GM12878 (cell line): ENCODE results near the gene FBXW7. TPM values are rescaled to one million over a fixed set of nuclear protein-coding genes. Genes with fewer than 3 reads are reported as not detected.

Source experiments
- ATAC-seq: fragments of 200-7000 bp; cut with Tn5 transposase; 3 replicates; pipeline ENCODE4 v1.9.1; 2020; ENCODE audit warnings: mild to moderate bottlenecking, moderate library complexity
- BruUV-seq: library from RNA; stranded (reverse); fragments of 400-500 nt; replicated peaks from 2 replicates; lab custom pipeline; 2021; lab: Mats Ljungman, UMichigan
- CTCF ChIA-PET: fragments of 300-600 bp; sonication (Branson Sonifier 250); formaldehyde crosslinking; extraction: SDS; loops from one replicate; lab custom pipeline; 2021; ENCODE audit warnings: inconsistent platforms; lab: Yijun Ruan, JAX
- POLR2A ChIA-PET: fragments of 350-600 bp; formaldehyde crosslinking; extraction: SDS; loops from one replicate; lab custom pipeline; 2021; ENCODE audit warnings: inconsistent platforms; lab: Charles Lee
- RAD21 ChIA-PET: fragments of 300-600 bp; sonication (Branson Sonifier 250); formaldehyde crosslinking; loops from one replicate; lab custom pipeline; 2023; ENCODE audit warnings: antibody characterized with exemption; ENCODE audit not compliant: unreplicated experiment; lab: Charles Lee
- SMC1A ChIA-PET: fragments of 300-600 bp; sonication (Branson Sonifier 250); formaldehyde crosslinking; loops from one replicate; lab custom pipeline; 2023; ENCODE audit not compliant: unreplicated experiment, uncharacterized antibody; lab: Charles Lee
- DNase-seq: peaks from one replicate; pipeline ENCODE4 v3.0.0-alpha.2; 2011; ENCODE audit warnings: low read depth, low spot score
- FAIRE-seq: peaks from 3 replicates; lab custom pipeline; 2011; peaks lifted over from hg19 to GRCh38; lab: Jason Lieb, UNC
- H2AFZ ChIP-seq: 2 replicates; pipeline ENCODE4 v1.6.0; 2011; ENCODE audit warnings: low read depth, low read length, control low read depth; ENCODE audit not compliant: control insufficient read depth
- H3K27ac ChIP-seq: 2 replicates; pipeline ENCODE4 v1.5.1; 2011; ENCODE audit warnings: control low read depth; ENCODE audit not compliant: control insufficient read depth, insufficient read depth
- H3K27me3 ChIP-seq, 2 experiments: replicated peaks in 1 of 2; 2 replicates each; pipeline versions ENCODE4 v1.6.0 to v1.6.1; 2011; ENCODE audit warnings: low read length in 1 of 2; ENCODE audit not compliant: control insufficient read depth in 2 of 2, insufficient read depth in 2 of 2
- H3K36me3 ChIP-seq, 2 experiments: 2 replicates each; pipeline ENCODE4 v1.5.1; 2011; ENCODE audit warnings: low read length in 1 of 2; ENCODE audit not compliant: control insufficient read depth in 2 of 2, insufficient read depth in 2 of 2
- H3K4me1 ChIP-seq: 2 replicates; pipeline ENCODE4 v1.6.1; 2011; ENCODE audit warnings: mild to moderate bottlenecking, low read length, moderate library complexity, mixed read lengths; ENCODE audit not compliant: control insufficient read depth, insufficient read depth
- H3K4me2 ChIP-seq: 2 replicates; pipeline ENCODE4 v1.6.0; 2011; ENCODE audit warnings: control low read depth; ENCODE audit not compliant: control insufficient read depth, insufficient read depth
- H3K4me3 ChIP-seq: fragments of 200-600 bp; sonication (generic); 2 replicates; pipeline ENCODE4 v1.5.1; 2016
- H3K79me2 ChIP-seq: 2 replicates; pipeline ENCODE4 v1.6.0; 2011; ENCODE audit warnings: low read length; ENCODE audit not compliant: control insufficient read depth, insufficient read depth
- H3K9ac ChIP-seq: 2 replicates; pipeline ENCODE4 v1.8.0; 2011; ENCODE audit warnings: low read length, control low read depth, mixed read lengths; ENCODE audit not compliant: control insufficient read depth, insufficient read depth
- H3K9me3 ChIP-seq: replicated peaks from 3 replicates; pipeline ENCODE4 v1.5.1; 2011; ENCODE audit warnings: mild to moderate bottlenecking, low read length; ENCODE audit not compliant: control insufficient read depth, insufficient read depth
- H4K20me1 ChIP-seq: 2 replicates; pipeline ENCODE4 v1.6.0; 2011; ENCODE audit not compliant: control insufficient read depth, insufficient read depth
- BHLHE40 ChIP-seq, 2 experiments: fragments of 450-650 bp in 1 of 2; IDR thresholded peaks; 2 replicates each; pipeline ENCODE4 v1.6.1; 2011 to 2017; ENCODE audit warnings: low read depth in 2 of 2, borderline replicate concordance in 1 of 2, improper control_type of control experiment in 1 of 2, low read length in 1 of 2, mild to moderate bottlenecking in 1 of 2
- CEBPB ChIP-seq, 2 experiments: fragments of 150-350 bp in 1 of 2; IDR thresholded peaks; 2 replicates each; pipeline ENCODE4 v1.6.1; 2012 to 2014; ENCODE audit warnings: low read depth in 2 of 2, low read length in 2 of 2, borderline replicate concordance in 1 of 2, inconsistent platforms in 1 of 2
- CREM ChIP-seq: IDR thresholded peaks from 2 replicates; pipeline ENCODE4 v1.6.1; 2014; ENCODE audit warnings: antibody characterized with exemption, low read depth
- FOXM1 ChIP-seq: IDR thresholded peaks from 2 replicates; pipeline ENCODE4 v1.6.1; 2012; ENCODE audit warnings: low read depth, mild to moderate bottlenecking, inconsistent platforms, low read length, moderate library complexity
- JUND ChIP-seq: IDR thresholded peaks from 2 replicates; pipeline ENCODE4 v1.6.1; 2012; ENCODE audit warnings: low read depth, mild to moderate bottlenecking, low read length, improper control_type of control experiment, moderate library complexity
- MEF2A ChIP-seq: IDR thresholded peaks from 2 replicates; pipeline ENCODE4 v1.6.1; 2011; ENCODE audit warnings: low read depth, mild to moderate bottlenecking, low read length, moderate library complexity; ENCODE audit not compliant: insufficient read depth
- MEF2B ChIP-seq: fragments of 450-650 bp; IDR thresholded peaks from 2 replicates; pipeline ENCODE4 v1.6.1; 2018; ENCODE audit warnings: mild to moderate bottlenecking, moderate library complexity; ENCODE audit not compliant: partially characterized antibody, poor library complexity, severe bottlenecking
- MLLT1 ChIP-seq: fragments of 450-650 bp; IDR thresholded peaks from 2 replicates; pipeline ENCODE4 v1.6.1; 2016; ENCODE audit warnings: mild to moderate bottlenecking
- POU2F2 ChIP-seq: IDR thresholded peaks from 3 replicates; pipeline ENCODE4 v1.6.1; 2011; ENCODE audit warnings: low read depth, mild to moderate bottlenecking, low read length, borderline replicate concordance
- RELA ChIP-seq: fragments of 450-650 bp; IDR thresholded peaks from 2 replicates; pipeline ENCODE4 v1.8.0; 2014; ENCODE audit warnings: borderline replicate concordance; ENCODE audit not compliant: partially characterized antibody
- SIN3A ChIP-seq: IDR thresholded peaks from 2 replicates; pipeline ENCODE4 v1.6.1; 2012; ENCODE audit warnings: low read depth, low read length, improper control_type of control experiment
- SKIL ChIP-seq: fragments of 450-650 bp; IDR thresholded peaks from 2 replicates; pipeline ENCODE4 v1.6.1; 2017; ENCODE audit warnings: mild to moderate bottlenecking, low read depth, inconsistent platforms; ENCODE audit not compliant: poor library complexity, severe bottlenecking
- STAT3 ChIP-seq: IDR thresholded peaks from 2 replicates; pipeline ENCODE4 v1.6.1; 2011; ENCODE audit warnings: low read depth, low read length, improper control_type of control experiment
- TBL1XR1 ChIP-seq: IDR thresholded peaks from 2 replicates; pipeline ENCODE4 v1.6.1; 2012; ENCODE audit warnings: low read depth, low read length, improper control_type of control experiment
- ZBED1 ChIP-seq: IDR thresholded peaks from 2 replicates; pipeline ENCODE4 v1.6.1; 2016; ENCODE audit warnings: borderline replicate concordance
- ZNF274 ChIP-seq: IDR thresholded peaks from one replicate; pipeline ENCODE4 v1.8.0; 2011; ENCODE audit not compliant: insufficient read length, insufficient read depth
- ZNF622 ChIP-seq: fragments of 450-650 bp; IDR thresholded peaks from 2 replicates; pipeline ENCODE4 v1.6.1; 2017; ENCODE audit warnings: mild to moderate bottlenecking, inconsistent platforms
- WGBS: methylation state at CpG from one replicate; pipeline ENCODE4 v1.1.6; 2016; ENCODE audit warnings: low lambda C conversion rate; ENCODE audit not compliant: insufficient replicate concordance, insufficient coverage; ENCODE audit errors: missing lambda C conversion rate; 5-methylcytosine and 5-hydroxymethylcytosine counted together
- in situ Hi-C: fragments of 300-500 bp; cut with MboI; formaldehyde crosslinking; loops from 9 replicates; pipeline ENCODE4 v1.14.3; 2018; ENCODE audit warnings: mixed read lengths
- intact Hi-C: fragments of 100-400 bp; cut with micrococcal nuclease; formaldehyde crosslinking; loops from one replicate; pipeline ENCODE4 v1.14.2; 2022; ENCODE audit not compliant: unreplicated experiment
- polyA plus RNA-seq, 11 experiments: library from polyadenylated mRNA; depleted of rRNA in 4 of 11; unstranded in 6 of 11; stranded (reverse) in 5 of 11; fragments of >200 nt; fragmentation: Nextera tagmentation in 4 of 11; fragmentation: Illumina TruSeq in 1 of 11; extraction: Ambion mirVana in 4 of 11; extraction: Trizol in 1 of 11; gene quantifications; 1 replicate in 1 of 11; 2 replicates in 10 of 11; pipeline versions ENCODE4 v1.2.1 to v1.2.3, GENCODE V29; 2011 to 2016; ENCODE audit warnings: inconsistent platforms in 2 of 11, missing spikeins in 2 of 11, low read depth in 1 of 11
- total RNA-seq, 4 experiments: library from RNA; depleted of rRNA in 3 of 4; stranded (reverse); fragments of >200 nt in 3 of 4; fragmentation: Illumina TruSeq in 1 of 4; extraction: Trizol in 1 of 4; gene quantifications; 2 replicates each; pipeline versions ENCODE4 v1.2.1 to v1.2.3, GENCODE V29; 2013 to 2021

Gene FBXW7
- total and polyA plus RNA-seq, 10 of the 15 experiments (the other 5 are each of a cell fraction or from before 2014, with no cell fraction given): 35.8 to 118 (median 47.2) TPM

GRCh38 chr4:152485726-152486276, 50.1 kb downstream of the FBXW7 start:
- ATAC-seq: peak; percentile 98
- ChIA-PET SMC1A (interaction anchor here (0.8 to 3.8 kb wide), 20 partner anchors 9 to 213 kb away, joined by 3 to 31 read pairs (median 5); no protein-coding TSS in a partner anchor), RAD21 (interaction anchor here (1.0 to 4.0 kb wide), 10 partner anchors 12 to 158 kb away, joined by 3 to 39 read pairs (median 5); no protein-coding TSS in a partner anchor), POLR2A (interaction anchor here (0.7 to 1.7 kb wide), 6 partner anchors 16 to 153 kb away, joined by 3 to 7 read pairs (median 4); no protein-coding TSS in a partner anchor), CTCF (interaction anchor here (0.6 to 1.6 kb wide), 14 partner anchors 12 to 949 kb away, joined by 3 to 17 read pairs (median 4); partner anchors contain the start of gene FBXW7)
- peak; percentile 86 for DNase-seq
- Histone ChIP-seq H3K4me1 (peaks cover 7% of the 10 kb centered on the region), H3K9ac (no peak overlapping the region), H3K9me3 (peaks cover 10% of the 10 kb centered on the region; the same call in 2 of the 3 replicates), H3K4me2 (peak overlapping the region; percentile 24), H4K20me1 (no peaks in the 10 kb centered on the region), H3K27me3 (no peaks in the 10 kb centered on the region), H2AFZ (no peak overlapping the region), H3K79me2 (peaks cover 75% of the 10 kb centered on the region), H3K27ac (peak overlapping the region; percentile 58), H3K36me3 (peaks cover 0 to 5% of the 10 kb centered on the region in 2 experiments; a peak in 2 of 4 replicates), H3K4me3 (no peak overlapping the region)
- peak; percentile 99 for FAIRE-seq
- intact Hi-C loops (loop anchor here (2.0 kb wide), 1 partner anchor 23 kb away; no protein-coding TSS in a partner anchor), in situ Hi-C loops (no loop called here)
- BruUV-seq: no TSS peak
- WGBS: 2% methylated on average over 6 of the region's 6 CpGs
- TF ChIP-seq MLLT1 (peak; percentile 45; the same call in 1 of the 2 replicates), SKIL (peak; percentile 94), ZNF622 (no peak), MEF2B (peak; percentile 37), RELA (no peak), POU2F2 (peak; percentile 55; the same call in 1 of the 3 replicates), MEF2A (peak; percentile 74), STAT3 (peak; percentile 51; the same call in 1 of the 2 replicates), TBL1XR1 (peak; percentile 65; the same call in 1 of the 2 replicates), BHLHE40 (IDR thresholded peaks at IDR 0.05; ENCODE audit: borderline replicate concordance in 1 of 2, low read depth in 2 of 2, low read length in 1 of 2) (peak; percentile 92 to 94), FOXM1 (peak; percentile 80), SIN3A (no peak), JUND (peak; percentile 51; the same call in 1 of the 2 replicates), ZNF274 (no peak), CEBPB (IDR thresholded peaks at IDR 0.05; ENCODE audit: borderline replicate concordance in 1 of 2, low read depth in 2 of 2, low read length in 2 of 2) (peak in 1 of 2 experiments; percentile 36; a peak in 1 of 4 replicates), CREM (peak; percentile 94), ZBED1 (peak; percentile 72; the same call in 1 of the 2 replicates)
